Stomach (tissue), 9 donors: ENCODE data around the gene GPR15LG. TPM values are rescaled to one million over a fixed set of nuclear protein-coding genes. Genes with fewer than 3 reads are reported as not detected.

Source experiments
- DNase-seq, 2 donors: peaks; one replicate each; pipeline versions ENCODE4 v3.0.0 to v3.0.0-alpha.2; 2013 to 2019
- H3K27ac ChIP-seq, 5 donors: fragments of 200-600 bp in 4 of 5; sonication (generic) in 4 of 5; one replicate each; pipeline ENCODE4 v1.5.1; 2013 to 2019; ENCODE audit warnings: mild to moderate bottlenecking in 1 of 5, moderate library complexity in 1 of 5
- H3K27me3 ChIP-seq, 3 donors: fragments of 200-600 bp; sonication (generic); one replicate each; pipeline ENCODE4 v1.5.1; 2017 to 2019; ENCODE audit warnings: mixed run types in 1 of 3
- H3K36me3 ChIP-seq, 4 donors: fragments of 200-600 bp; sonication (generic); 1 replicate in 3 of 4; 2 replicates in 1 of 4; pipeline ENCODE4 v1.5.1; 2016 to 2019
- H3K4me1 ChIP-seq, 4 donors: fragments of 200-600 bp; sonication (generic); one replicate each; pipeline ENCODE4 v1.5.1; 2016 to 2019
- H3K4me3 ChIP-seq, 4 donors: fragments of 200-600 bp; sonication (generic) in 3 of 4; one replicate each; pipeline ENCODE4 v1.5.1; 2016 to 2019; ENCODE audit warnings: mild to moderate bottlenecking in 1 of 4
- H3K9me3 ChIP-seq, 4 donors: fragments of 200-600 bp; sonication (generic); one replicate each; pipeline ENCODE4 v1.5.1; 2016 to 2019
- CTCF ChIP-seq, 7 experiments: fragments of 450-650 bp in 4 of 7; fragments of 200-600 bp in 3 of 7; sonication (generic) in 3 of 7; IDR thresholded peaks; one replicate each; pipeline ENCODE4 v1.5.1; 2016 to 2019; ENCODE audit warnings: antibody characterized with exemption in 7 of 7, control low read depth in 2 of 7, mild to moderate bottlenecking in 1 of 7
- EP300 ChIP-seq: sonication (generic); formaldehyde crosslinking; IDR thresholded peaks from one replicate; pipeline ENCODE4 v1.6.1; 2017; ENCODE audit warnings: antibody characterized with exemption
- POLR2A ChIP-seq, 4 donors: fragments of 450-650 bp; IDR thresholded peaks; one replicate each; pipeline ENCODE4 v1.6.1; 2016; ENCODE audit warnings: antibody characterized with exemption in 4 of 4, control low read depth in 2 of 4, mild to moderate bottlenecking in 1 of 4, moderate library complexity in 1 of 4
- POLR2AphosphoS5 ChIP-seq, 3 donors: sonication (generic); formaldehyde crosslinking; IDR thresholded peaks; one replicate each; pipeline ENCODE4 v1.6.1; 2016; ENCODE audit warnings: antibody characterized with exemption in 3 of 3
- WGBS, 5 donors: extraction: QIAGEN DNeasy Blood & Tissue Kit in 3 of 5; methylation state at CpG; one replicate each; pipeline versions ENCODE4 v1.1.5 to v1.1.7; 2013 to 2018; 5-methylcytosine and 5-hydroxymethylcytosine counted together
- intact Hi-C: fragments of 100-400 bp; cut with DNase I; formaldehyde crosslinking; loops from one replicate; pipeline ENCODE4 v1.15.1; 2023; ENCODE audit warnings: low total_unique reads
- polyA plus RNA-seq, 3 donors: library from polyadenylated mRNA; stranded (reverse); fragments of 200-250 nt; gene quantifications; one replicate each; pipeline ENCODE4 v1.2.3, GENCODE V29; 2013
- total RNA-seq, 5 donors: library from RNA; depleted of rRNA; stranded (reverse); fragments of >200 nt; gene quantifications; one replicate each; pipeline versions ENCODE4 v1.1.0 to v1.2.3, GENCODE V29; 2014 to 2016
- donor health status: healthy with polysubstance abuse.
- donor health status: Bipolar disorder and iron deficiency.
- donor health status: healthy.

Gene GPR15LG
- total and polyA plus RNA-seq, 8 donors, result 0.92 to 82.4 (median 7.5) TPM; not detected in 5

- WGBS, 5 donors, result 54 to 60% (median 57%) methylated on average over 11 of the region's 11 CpGs
- intact Hi-C loops, result no loop called here
- H3K9me3 ChIP-seq, result no peaks in the 10 kb centered on the region
Measured at GRCh38 chr10:84185526-84186175, 12.1 kb downstream of the GPR15LG start.

GRCh38 chr10:84188815-84189214, 15.2 kb downstream of the GPR15LG start:
- intact Hi-C loops, result no loop called here
- H3K36me3 ChIP-seq, result no peaks in the 10 kb centered on the region
- no peaks in the 10 kb centered on the region for H3K9me3 ChIP-seq
- H3K4me3 ChIP-seq, result no peak overlapping the region
- H3K27ac ChIP-seq, result no peak overlapping the region
- H3K27me3 ChIP-seq, result peaks cover 0 to 70% (median 12%) of the 10 kb centered on the region in 3 donors
- H3K4me1 ChIP-seq, result peaks cover 0 to under 1% (median 0%) of the 10 kb centered on the region in 4 donors
- TF ChIP-seq POLR2A (IDR thresholded peaks at IDR 0.05), result no peak
- TF ChIP-seq POLR2AphosphoS5 (IDR thresholded peaks at IDR 0.05), result no peak
- TF ChIP-seq EP300, result no peak
- no peak for TF ChIP-seq CTCF (IDR thresholded peaks at IDR 0.05)
- DNase-seq, result no peak
- 53 to 70% (median 67%) methylated on average over 3 of the region's 3 CpGs for WGBS, 5 donors

More at GRCh38 chr10:84185526-84186175, 12.1 kb downstream of the GPR15LG start:
- peaks cover 0 to 42% (median 5%) of the 10 kb centered on the region in 3 donors for H3K27me3 ChIP-seq
- DNase-seq, result no peak
- no peaks in the 10 kb centered on the region for H3K36me3 ChIP-seq
- no peaks in the 10 kb centered on the region for H3K4me1 ChIP-seq
- H3K27ac ChIP-seq, result no peak overlapping the region
- no peak overlapping the region for H3K4me3 ChIP-seq
- TF ChIP-seq CTCF (IDR thresholded peaks at IDR 0.05) (no peak), EP300 (no peak), POLR2AphosphoS5 (IDR thresholded peaks at IDR 0.05) (no peak), POLR2A (IDR thresholded peaks at IDR 0.05) (no peak)

GRCh38 chr10:84190621-84191020, 17.0 kb downstream of the GPR15LG start:
- no peak for DNase-seq
- no peak for TF ChIP-seq EP300
- TF ChIP-seq POLR2AphosphoS5 (IDR thresholded peaks at IDR 0.05), result no peak
- TF ChIP-seq CTCF (IDR thresholded peaks at IDR 0.05), result no peak
- no peak for TF ChIP-seq POLR2A (IDR thresholded peaks at IDR 0.05)
- no peaks in the 10 kb centered on the region for H3K9me3 ChIP-seq
- H3K4me1 ChIP-seq, result peaks cover 9 to 18% (median 17%) of the 10 kb centered on the region in 4 donors
- intact Hi-C loops, result no loop called here
- WGBS, 5 donors, result 72 to 92% (median 81%) methylated on average over 3 of the region's 3 CpGs
- H3K27ac ChIP-seq, result no peak overlapping the region
- no peak overlapping the region for H3K4me3 ChIP-seq
- H3K36me3 ChIP-seq, result no peaks in the 10 kb centered on the region
- peaks cover 0 to 74% (median 25%) of the 10 kb centered on the region in 3 donors for H3K27me3 ChIP-seq

- H3K36me3 ChIP-seq, result no peaks in the 10 kb centered on the region
- WGBS, 5 donors, result 56 to 78% (median 70%) methylated on average over 3 to 5 of the region's 5 CpGs
- DNase-seq, result no peak
- no peaks in the 10 kb centered on the region for H3K9me3 ChIP-seq
- TF ChIP-seq CTCF (IDR thresholded peaks at IDR 0.05) (no peak), POLR2AphosphoS5 (IDR thresholded peaks at IDR 0.05) (no peak), POLR2A (IDR thresholded peaks at IDR 0.05) (no peak), EP300 (no peak)
- H3K4me3 ChIP-seq, result no peak overlapping the region
- H3K27ac ChIP-seq, result no peak overlapping the region
- H3K4me1 ChIP-seq, result peaks cover 9 to 22% (median 17%) of the 10 kb centered on the region in 4 donors
- H3K27me3 ChIP-seq, result peaks cover 0 to 75% (median 30%) of the 10 kb centered on the region in 3 donors
- intact Hi-C loops, result no loop called here
Measured at GRCh38 chr10:84191106-84191505, 17.5 kb downstream of the GPR15LG start.
